Endothelial cell of umbilical vein (primary cell): ENCODE results near the gene AMN.

Experiments used
- MYC ChIP-seq: IDR thresholded peaks from one replicate; pipeline ENCODE4 v1.6.1; 2011; ENCODE audit warnings: mild to moderate bottlenecking, low read depth, low read length
- POLR2A ChIP-seq: IDR thresholded peaks from 2 replicates; pipeline ENCODE4 v1.6.1; 2012; ENCODE audit warnings: low read depth, mild to moderate bottlenecking, control low read depth, low read length
- TF ChIP-seq, protein P1 (sequence below), 2 donors: IDR thresholded peaks; 1 replicate in 1 of 2; 2 replicates in 1 of 2; pipeline ENCODE4 v1.5.1; 2011; ENCODE audit warnings: low read length in 2 of 2, mild to moderate bottlenecking in 2 of 2, moderate library complexity in 2 of 2, control low read depth in 1 of 2, inconsistent platforms in 1 of 2, low read depth in 1 of 2; ENCODE audit not compliant: insufficient read depth in 1 of 2; ENCODE audit errors: extremely low read depth in 1 of 2

GRCh38 chr14:102937331-102938175 lies 15.1 kb downstream of the AMN start:
- TF ChIP-seq, protein P1, sequence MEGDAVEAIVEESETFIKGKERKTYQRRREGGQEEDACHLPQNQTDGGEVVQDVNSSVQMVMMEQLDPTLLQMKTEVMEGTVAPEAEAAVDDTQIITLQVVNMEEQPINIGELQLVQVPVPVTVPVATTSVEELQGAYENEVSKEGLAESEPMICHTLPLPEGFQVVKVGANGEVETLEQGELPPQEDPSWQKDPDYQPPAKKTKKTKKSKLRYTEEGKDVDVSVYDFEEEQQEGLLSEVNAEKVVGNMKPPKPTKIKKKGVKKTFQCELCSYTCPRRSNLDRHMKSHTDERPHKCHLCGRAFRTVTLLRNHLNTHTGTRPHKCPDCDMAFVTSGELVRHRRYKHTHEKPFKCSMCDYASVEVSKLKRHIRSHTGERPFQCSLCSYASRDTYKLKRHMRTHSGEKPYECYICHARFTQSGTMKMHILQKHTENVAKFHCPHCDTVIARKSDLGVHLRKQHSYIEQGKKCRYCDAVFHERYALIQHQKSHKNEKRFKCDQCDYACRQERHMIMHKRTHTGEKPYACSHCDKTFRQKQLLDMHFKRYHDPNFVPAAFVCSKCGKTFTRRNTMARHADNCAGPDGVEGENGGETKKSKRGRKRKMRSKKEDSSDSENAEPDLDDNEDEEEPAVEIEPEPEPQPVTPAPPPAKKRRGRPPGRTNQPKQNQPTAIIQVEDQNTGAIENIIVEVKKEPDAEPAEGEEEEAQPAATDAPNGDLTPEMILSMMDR (IDR thresholded peaks at IDR 0.05; ENCODE audit: extremely low read depth in 1 of 2, insufficient read depth in 1 of 2, low read depth in 1 of 2, low read length in 2 of 2): no peak
- TF ChIP-seq POLR2A (no peak), MYC (no peak)
